HG02763 (cell line): ENCODE results near the gene KLK1.
"Not testable (repeated sequence)": the region's sequence is repeated elsewhere in the genome, so short reads cannot be mapped to it uniquely, and the experiment has no call there.

Experiments
- ATAC-seq: cut with Tn5 transposase; IDR thresholded peaks from one replicate; pipeline ENCODE4 v1.9.1; 2021; ENCODE audit warnings: mild to moderate bottlenecking, moderate library complexity; ENCODE audit not compliant: unreplicated experiment

KLK1 gene

DNA sequence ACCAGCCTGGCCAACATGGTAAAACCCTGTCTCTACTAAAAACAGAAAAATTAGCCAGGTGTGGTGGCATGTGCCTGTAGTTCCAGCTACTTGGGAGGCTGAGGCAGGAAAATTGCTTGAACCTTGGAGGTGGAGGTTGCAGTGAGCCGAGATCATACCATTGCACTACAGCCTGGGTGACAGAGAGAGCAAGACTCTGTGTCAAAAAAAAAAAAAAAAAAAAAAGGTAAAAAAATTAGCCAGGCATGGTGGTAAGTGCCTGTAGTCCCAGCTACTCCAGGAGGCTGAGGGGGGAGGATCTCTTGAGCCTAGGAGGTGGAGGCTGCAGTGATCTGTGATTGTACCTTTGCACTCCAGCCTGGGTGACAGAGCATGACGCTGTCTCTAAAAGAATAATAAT lies 53.4 kb downstream of the KLK1 start, which contains the start of gene GPR32:
Gene GPR32, plus strand, starts transcription at position 301 of the 400 bp plus-strand sequence. CDS start 137 bp downstream, outside the sequence.
- not testable (repeated sequence) for ATAC-seq
